Glomerular endothelial cell (primary cell): Measurements from ENCODE around the gene MFNG. TPM values are rescaled to one million over a fixed set of nuclear protein-coding genes. Genes with fewer than 3 reads are reported as not detected.

Source experiments
- DNase-seq: peaks from one replicate; pipeline ENCODE4 v3.0.0-alpha.2; 2011; ENCODE audit warnings: low read depth, low spot score; ENCODE audit errors: extremely low read depth
- total RNA-seq: library from RNA; depleted of rRNA; stranded (reverse); fragments of >200 nt; gene quantifications from 2 replicates; pipeline ENCODE4 v1.2.3, GENCODE V29; 2015

The MFNG gene
- total RNA-seq, 1 donor from 2014 or later = 109 TPM

DNA sequence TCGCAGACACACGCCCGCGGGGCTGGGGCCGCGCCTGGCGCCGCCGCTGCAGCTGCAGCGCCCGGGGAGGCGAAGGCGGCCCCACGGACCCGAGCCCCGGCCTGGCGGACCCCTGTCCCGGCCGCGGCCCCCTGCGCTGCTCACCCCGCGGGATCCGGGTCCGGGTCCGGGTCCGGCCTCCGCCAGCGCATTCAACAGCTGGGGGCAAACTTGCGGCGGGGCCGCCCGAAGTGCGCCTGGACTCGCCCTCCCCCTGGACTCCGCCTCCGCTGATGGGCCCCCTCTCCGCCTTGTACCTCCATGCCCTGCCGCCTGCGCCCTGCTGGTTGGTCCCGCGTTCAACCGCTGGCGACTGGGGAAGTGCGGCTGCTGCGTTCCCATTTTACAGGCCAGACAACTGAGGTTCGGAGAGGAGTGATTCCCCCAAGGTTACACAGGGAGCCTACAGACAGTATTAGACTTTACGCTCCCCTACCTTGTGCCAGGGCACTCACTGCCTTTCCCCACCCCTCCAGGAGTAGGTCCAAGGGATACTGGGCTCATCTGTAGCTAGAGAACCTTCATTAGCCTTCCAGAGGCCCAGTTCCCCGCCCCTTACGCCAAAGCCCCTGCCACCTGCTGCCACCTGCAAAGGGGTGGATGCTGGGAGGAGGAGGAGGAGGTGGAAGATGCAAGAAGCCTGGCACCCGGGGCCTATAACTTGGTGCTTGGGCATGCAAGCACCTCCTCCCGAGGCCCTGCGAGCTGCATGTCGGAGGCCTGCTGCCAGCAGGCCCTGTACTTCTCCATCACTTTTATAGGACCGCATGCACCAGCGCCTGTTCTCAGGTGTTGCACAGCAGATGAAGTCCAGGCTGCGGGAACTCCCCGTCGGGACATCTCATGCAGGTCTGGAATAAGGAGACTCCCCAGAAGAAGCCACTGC is 58.2 kb downstream of the MFNG start:
- DNase-seq = no peak

DNA sequence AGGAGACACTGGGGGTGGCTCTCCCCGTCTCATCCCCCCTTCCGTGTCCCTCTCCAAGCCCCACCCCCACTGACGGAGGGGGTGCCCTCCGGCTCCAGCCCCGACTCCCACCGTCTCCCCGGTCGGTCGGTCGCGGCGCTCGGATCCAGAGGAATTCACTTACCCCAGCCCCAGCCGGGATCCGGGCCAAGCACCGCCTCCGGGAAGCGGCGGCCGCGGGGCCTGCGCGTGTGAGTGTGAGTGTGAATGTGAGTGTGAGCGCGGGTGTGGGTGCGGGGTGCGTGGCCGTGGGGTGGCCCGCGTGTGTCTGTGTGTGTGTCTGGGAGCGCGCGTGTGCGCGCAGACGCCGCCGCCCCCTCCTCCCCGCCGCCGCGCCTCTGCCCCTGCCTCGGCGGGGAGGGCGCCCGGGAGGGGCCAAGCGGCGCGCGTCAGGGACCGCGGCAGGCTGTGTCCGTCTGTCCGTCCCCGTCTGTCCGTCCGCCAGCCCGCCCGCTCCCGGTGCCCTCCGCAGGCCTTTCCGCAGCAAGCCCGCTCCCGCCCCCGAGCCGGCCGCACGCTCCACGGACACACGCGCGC is 59.0 kb downstream of the MFNG start, which contains the start of gene ELFN2:
Gene ELFN2 (minus strand): TSS at position 345 of the 576 bp plus-strand sequence. CDS start 51,945 bp downstream, outside the sequence.
- DNase-seq = no peak

DNA sequence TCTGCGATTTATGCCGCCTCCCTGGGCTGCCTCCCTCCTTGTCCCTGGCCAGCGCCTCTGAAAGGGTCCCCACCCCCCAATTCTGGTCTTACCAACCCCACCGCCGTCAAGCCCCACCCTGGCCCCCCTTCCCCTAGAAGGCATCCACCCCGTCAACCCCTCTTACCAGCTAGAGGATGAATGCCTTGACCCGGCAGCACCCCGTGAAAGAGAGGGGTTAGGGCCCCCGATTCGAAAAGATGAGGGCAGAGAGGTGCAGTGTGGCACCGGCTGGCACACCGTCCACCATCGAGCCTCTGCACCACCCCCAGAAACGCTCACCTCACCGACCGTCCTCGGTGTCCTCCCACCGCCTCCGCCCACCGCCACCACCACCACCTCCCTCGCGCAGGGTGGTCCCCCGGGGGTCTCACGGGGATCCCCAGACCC is 59.5 kb downstream of the MFNG start:
- DNase-seq = no peak

DNA sequence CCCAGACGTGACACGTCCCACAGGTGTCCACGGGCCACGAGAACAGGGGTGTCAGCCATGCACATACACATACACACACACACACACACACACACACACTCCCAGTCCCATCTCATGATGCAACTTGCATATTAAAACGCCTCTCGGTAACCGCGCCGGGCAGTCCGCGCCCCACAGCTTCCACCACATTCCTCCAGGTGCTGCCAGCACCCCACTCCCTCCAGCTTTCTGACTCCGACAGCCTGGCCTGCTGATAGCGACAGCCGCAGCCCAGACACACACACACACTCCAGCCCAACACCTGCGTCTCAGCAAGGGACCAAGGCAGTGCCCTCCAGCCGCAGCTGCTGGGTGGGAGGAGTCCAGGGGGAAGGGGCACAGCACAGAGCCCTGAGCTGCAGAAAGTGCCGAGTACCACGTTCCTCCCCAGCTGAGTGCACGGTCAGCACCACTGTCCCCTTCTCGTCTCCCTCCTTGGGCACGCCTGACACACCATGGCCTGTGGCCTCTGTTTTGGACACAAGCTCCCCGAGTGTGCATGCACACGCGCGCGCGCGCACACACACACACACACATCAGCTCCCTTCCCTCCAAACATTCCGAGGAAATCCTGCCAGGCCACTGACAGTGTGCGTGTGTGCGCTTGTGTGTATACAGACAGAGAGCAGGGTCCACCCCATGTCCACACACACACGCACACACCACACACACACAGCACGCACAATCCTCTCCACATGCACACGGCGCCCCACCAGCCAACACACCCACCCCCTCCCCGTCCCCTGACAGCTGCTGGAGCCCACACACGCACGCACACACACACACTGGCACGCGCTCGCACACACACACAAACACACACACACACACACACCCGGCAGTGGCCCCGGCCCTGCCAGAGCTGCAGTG is 60.1 kb downstream of the MFNG start:
- no peak for DNase-seq

DNA sequence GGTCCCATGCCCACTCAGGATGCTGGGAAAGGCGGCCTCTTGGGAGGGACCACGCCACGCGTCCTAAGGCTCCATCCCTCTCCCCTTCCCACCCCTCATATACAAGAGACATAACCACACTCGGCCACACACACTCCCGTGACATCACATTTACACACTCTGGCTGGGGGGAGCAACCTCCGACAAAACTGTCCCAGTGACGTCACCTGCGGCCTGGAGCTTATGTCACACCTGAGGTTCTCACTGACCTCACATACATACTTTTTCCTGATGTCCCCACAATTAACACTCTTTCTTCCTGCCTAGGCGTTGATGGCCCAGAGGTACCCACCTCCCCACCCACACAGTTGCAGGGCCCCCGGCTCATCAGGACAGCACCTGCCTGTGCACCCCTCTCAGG is 60.8 kb downstream of the MFNG start:
- no peak for DNase-seq

DNA sequence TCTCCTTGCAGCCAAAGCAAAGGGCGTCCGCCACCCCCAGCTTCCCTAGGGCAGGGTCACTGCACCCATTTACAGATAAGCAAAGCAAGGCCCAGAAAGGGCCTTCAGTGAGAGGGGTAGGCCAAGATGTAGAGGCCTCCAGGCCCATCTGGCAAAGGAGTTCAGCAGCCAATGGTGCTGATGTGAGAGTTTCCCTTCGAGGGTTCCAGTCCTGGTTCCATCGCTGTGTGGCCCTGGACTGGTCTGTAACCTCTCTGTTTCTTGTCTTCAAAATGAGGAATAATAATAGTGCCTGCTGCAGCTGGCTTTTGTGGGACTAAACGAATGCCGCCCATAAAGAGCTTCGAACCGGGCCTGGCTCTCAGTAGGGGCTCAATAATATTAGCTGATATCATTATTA is 62.9 kb downstream of the MFNG start:
- no peak for DNase-seq

DNA sequence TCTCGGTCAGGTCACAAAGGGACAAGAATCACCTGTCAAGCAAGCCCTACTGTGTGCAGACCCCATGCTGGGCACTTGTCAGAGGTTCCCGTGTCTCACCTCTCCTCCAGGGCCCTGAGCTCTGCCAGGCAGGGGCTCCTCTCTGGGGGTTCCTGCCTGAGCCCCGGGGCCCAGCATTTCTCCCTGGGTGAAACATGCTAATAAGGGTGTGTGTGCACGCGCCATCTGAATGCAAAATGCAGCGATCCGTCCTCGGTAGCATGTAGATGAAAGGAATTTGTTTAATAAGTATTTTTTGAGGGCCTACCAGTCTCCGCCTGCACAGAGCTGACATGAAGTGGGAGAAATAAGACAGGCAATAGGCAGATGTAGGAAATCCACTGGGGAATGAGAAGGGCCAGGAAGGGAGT is 64.7 kb downstream of the MFNG start:
- DNase-seq = no peak

DNA sequence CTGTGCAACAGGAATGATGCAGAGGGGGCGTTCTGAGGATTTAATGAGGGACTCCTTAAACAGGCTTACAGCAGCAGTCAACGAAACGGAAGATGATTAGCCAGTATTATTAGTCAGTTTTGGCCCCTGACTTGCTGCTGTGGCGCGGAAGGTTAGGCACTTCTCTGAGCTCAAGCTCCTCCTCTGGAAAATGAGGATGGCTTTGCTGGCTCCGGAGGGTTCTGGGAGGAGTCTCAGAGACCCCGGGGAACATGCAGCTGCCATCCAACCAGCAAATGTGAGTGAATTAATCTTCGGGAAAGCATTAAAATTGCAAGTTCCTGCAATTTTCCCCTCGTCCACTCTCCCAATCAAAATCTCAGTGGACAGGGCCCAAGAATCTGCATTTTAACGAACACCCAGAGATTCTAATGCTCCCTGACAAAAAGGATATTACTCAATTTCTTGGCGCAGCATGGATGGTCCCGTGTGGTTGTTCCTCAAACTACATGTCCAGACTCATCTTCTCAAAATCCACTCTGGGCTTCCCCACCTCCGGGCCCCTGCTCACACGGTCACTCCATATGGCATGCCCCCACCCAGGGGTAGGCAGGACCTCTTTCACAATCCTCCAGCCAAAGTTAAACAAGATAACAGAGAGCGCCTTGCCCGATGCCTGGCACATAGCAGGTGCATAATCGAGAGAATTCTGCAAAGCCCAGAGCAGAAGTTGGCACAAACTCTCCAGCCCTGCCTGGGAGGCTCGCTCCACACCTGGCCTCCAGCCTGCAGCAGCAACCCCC is 65.3 kb downstream of the MFNG start:
- no peak for DNase-seq

DNA sequence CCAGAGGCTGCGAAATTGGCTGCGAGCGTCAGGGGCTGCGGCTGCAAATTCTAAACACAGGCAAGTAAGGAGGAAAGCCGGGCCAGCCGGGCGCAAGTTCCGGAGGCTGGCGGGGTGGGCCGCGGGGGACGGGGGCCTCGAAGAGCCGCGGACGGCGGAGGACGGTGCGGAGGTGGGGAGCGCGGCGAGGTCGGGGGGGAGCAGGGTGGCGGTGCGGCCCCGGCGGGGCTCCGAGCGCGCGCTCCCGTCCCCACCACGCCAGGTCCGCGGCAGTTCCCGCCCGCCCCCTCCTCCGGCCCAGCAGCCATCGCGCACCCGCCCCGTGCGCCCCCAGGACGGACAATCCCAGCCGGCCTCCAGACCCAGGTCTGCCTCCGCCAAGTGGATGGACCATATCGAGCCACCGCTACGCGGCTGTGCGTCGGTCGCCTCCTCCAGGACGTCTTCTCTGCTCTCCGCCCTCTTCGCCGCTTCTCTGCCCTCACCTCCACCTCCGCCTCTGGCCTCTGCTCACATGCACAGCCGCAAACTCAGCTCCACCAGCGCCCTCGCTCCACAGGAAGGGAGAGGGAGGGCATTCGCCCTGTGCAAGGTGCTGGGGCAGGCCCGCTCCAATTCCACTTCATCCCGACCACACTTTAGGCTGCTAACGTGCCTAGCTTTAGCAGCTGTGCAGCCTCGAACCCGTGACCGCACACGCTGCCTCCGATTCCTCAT is 66.1 kb downstream of the MFNG start:
- DNase-seq = no peak

DNA sequence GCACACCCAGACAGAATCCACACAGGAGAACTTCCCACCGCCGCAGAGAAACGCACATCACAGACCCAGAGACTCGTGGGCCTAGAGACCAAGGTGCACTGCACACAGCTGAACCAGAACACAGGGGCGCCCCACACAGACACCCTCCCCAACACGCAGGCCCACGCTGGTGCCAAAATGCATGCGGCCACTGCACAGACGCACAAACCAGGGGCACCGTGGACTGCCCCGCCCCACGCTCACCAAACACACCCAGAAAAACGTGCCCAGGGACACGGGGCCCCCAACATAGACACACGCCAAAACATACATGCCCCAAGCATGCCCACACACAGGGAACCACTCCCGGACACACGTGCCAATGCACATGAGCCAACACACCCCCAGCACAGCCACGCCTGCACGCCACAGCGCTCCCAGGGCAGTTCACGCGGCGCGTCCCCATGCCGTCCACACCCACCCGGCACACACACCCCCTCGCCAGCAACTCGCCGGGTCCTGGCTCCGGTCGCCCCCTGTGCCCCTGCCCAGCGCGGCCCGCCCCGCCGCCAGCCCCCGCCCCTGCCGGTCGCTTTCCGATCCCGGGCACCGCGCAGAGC is 66.7 kb downstream of the MFNG start:
- no peak for DNase-seq

Other genes with a start within 250 kb of the MFNG start
- gene RAC2, start 242.1 kb downstream of the MFNG start, total RNA-seq = 126 and 218 TPM in 2 replicates
- 0.24 and 0.47 TPM in 2 replicates for gene CYTH4, start 203.9 kb downstream of the MFNG start, total RNA-seq
- 3.2 and 5.0 TPM in 2 replicates for gene ELFN2, start 58.9 kb downstream of the MFNG start, total RNA-seq
- gene CARD10, start 33.0 kb upstream of the MFNG start, total RNA-seq = 34.8 and 37.7 TPM in 2 replicates
- gene CDC42EP1, start 74.1 kb upstream of the MFNG start, total RNA-seq = 89.3 and 120 TPM in 2 replicates
- not detected in 2 replicates for gene LGALS2, start 93.7 kb upstream of the MFNG start, total RNA-seq
- gene GGA1, start 122.5 kb upstream of the MFNG start, total RNA-seq = 51.7 and 57.5 TPM in 2 replicates
- gene SH3BP1, start 153.3 kb upstream of the MFNG start, total RNA-seq = 4.3 and 18.7 TPM in 2 replicates
- gene PDXP, start 172.3 kb upstream of the MFNG start, total RNA-seq = 15.5 and 19.7 TPM in 2 replicates
- 4,843 and 7,713 TPM in 2 replicates for gene LGALS1, start 189.3 kb upstream of the MFNG start, total RNA-seq
- gene NOL12, start 200.0 kb upstream of the MFNG start, total RNA-seq = 20.9 and 25.8 TPM in 2 replicates
- gene TRIOBP, start 210.7 kb upstream of the MFNG start, total RNA-seq = 128 and 133 TPM in 2 replicates